IMR-90 (cell line): ENCODE results near the gene ADAP2. TPM values are rescaled to one million over a fixed set of nuclear protein-coding genes. Genes with fewer than 3 reads are reported as not detected.

Experiments used
- ATAC-seq: fragments of 200-7000 bp; cut with Tn5 transposase; 2 replicates; pipeline ENCODE4 v1.9.1; 2020; ENCODE audit warnings: low read depth, mild to moderate bottlenecking, moderate library complexity
- BruUV-seq: library from RNA; stranded (reverse); fragments of 400-500 nt; replicated peaks from 2 replicates; lab custom pipeline; 2021; lab: Mats Ljungman, UMichigan
- CTCF ChIA-PET: fragments of 300-600 bp; formaldehyde crosslinking; extraction: SDS; loops from one replicate; lab custom pipeline; 2021; ENCODE audit warnings: antibody characterized with exemption; lab: Yijun Ruan, JAX
- POLR2A ChIA-PET: fragments of 300-600 bp; sonication (Branson Sonifier 250); formaldehyde crosslinking; loops from one replicate; lab custom pipeline; 2022; ENCODE audit warnings: antibody characterized with exemption; ENCODE audit not compliant: unreplicated experiment; lab: Charles Lee
- DNase-seq: peaks from one replicate; pipeline ENCODE4 v3.0.0; 2013
- H2AFZ ChIP-seq: replicated peaks from 2 replicates; pipeline ENCODE3; 2013; ENCODE audit warnings: low read length, mild to moderate bottlenecking; ENCODE audit not compliant: poor library complexity
- H2AK5ac ChIP-seq: 2 replicates; pipeline ENCODE4 v1.6.1; 2013; ENCODE audit warnings: low read depth, low read length, inconsistent platforms
- H2AK9ac ChIP-seq: replicated peaks from 2 replicates; pipeline ENCODE3; 2013; ENCODE audit warnings: mild to moderate bottlenecking, low read depth, low read length, moderate library complexity; ENCODE audit not compliant: poor library complexity
- H2BK120ac ChIP-seq: 2 replicates; pipeline ENCODE4 v1.6.1; 2013; ENCODE audit warnings: low read depth, low read length, inconsistent platforms
- H2BK15ac ChIP-seq: 3 replicates; pipeline ENCODE4 v1.6.1; 2013; ENCODE audit warnings: low read depth, low read length, inconsistent platforms
- H2BK20ac ChIP-seq: 2 replicates; pipeline ENCODE4 v1.6.1; 2013; ENCODE audit warnings: low read depth, mild to moderate bottlenecking, inconsistent platforms, low read length, moderate library complexity
- H2BK5ac ChIP-seq: 2 replicates; pipeline ENCODE4 v1.6.1; 2013; ENCODE audit warnings: mild to moderate bottlenecking, low read depth, low read length, inconsistent platforms; ENCODE audit not compliant: poor library complexity, severe bottlenecking
- H3K14ac ChIP-seq: replicated peaks from 2 replicates; pipeline ENCODE4 v1.6.1; 2013; ENCODE audit warnings: low read depth, low read length, inconsistent platforms
- H3K18ac ChIP-seq: 2 replicates; pipeline ENCODE4 v1.6.1; 2013; ENCODE audit warnings: low read depth, low read length, control low read depth
- H3K23ac ChIP-seq: 2 replicates; pipeline ENCODE4 v1.6.1; 2013; ENCODE audit warnings: low read depth, low read length, inconsistent platforms
- H3K27ac ChIP-seq: 2 replicates; pipeline ENCODE4 v1.5.1; 2013; ENCODE audit warnings: mild to moderate bottlenecking, control low read depth, low read length; ENCODE audit not compliant: insufficient read depth
- H3K27me3 ChIP-seq: 2 replicates; pipeline ENCODE4 v1.6.1; 2013; ENCODE audit warnings: low read length; ENCODE audit not compliant: control insufficient read depth, insufficient read depth
- H3K36me3 ChIP-seq: 2 replicates; pipeline ENCODE4 v1.6.1; 2013; ENCODE audit warnings: low read length, mixed read lengths; ENCODE audit not compliant: control insufficient read depth, insufficient read depth
- H3K4ac ChIP-seq: 2 replicates; pipeline ENCODE4 v1.6.1; 2013; ENCODE audit warnings: low read depth, low read length, inconsistent platforms
- H3K4me1 ChIP-seq: 2 replicates; pipeline ENCODE4 v1.6.1; 2013; ENCODE audit warnings: low read length, mixed read lengths; ENCODE audit not compliant: control insufficient read depth, insufficient read depth
- H3K4me2 ChIP-seq: 2 replicates; pipeline ENCODE4 v1.6.1; 2013; ENCODE audit warnings: low read depth, mild to moderate bottlenecking, control low read depth, low read length, moderate library complexity
- H3K4me3 ChIP-seq: 2 replicates; pipeline ENCODE4 v1.5.1; 2013; ENCODE audit warnings: low read depth, mild to moderate bottlenecking, control low read depth, low read length, moderate library complexity; ENCODE audit not compliant: insufficient read depth
- H3K56ac ChIP-seq: 2 replicates; pipeline ENCODE4 v1.6.1; 2013; ENCODE audit warnings: low read length, inconsistent platforms; ENCODE audit not compliant: insufficient read depth; ENCODE audit errors: extremely low read depth
- H3K79me1 ChIP-seq, 2 experiments: 2 replicates each; pipeline ENCODE4 v1.6.1; 2013; ENCODE audit warnings: low read length in 2 of 2, inconsistent platforms in 1 of 2, low read depth in 1 of 2
- H3K9ac ChIP-seq: 2 replicates; pipeline ENCODE4 v1.6.1; 2013; ENCODE audit warnings: low read depth, low read length, control low read depth
- H3K9me1 ChIP-seq: 2 replicates; pipeline ENCODE4 v1.6.1; 2013; ENCODE audit warnings: low read length, inconsistent platforms; ENCODE audit not compliant: insufficient read depth
- H3K9me3 ChIP-seq: 2 replicates; pipeline ENCODE4 v1.6.1; 2013; ENCODE audit warnings: low read length; ENCODE audit not compliant: control insufficient read depth, insufficient read depth
- H4K20me1 ChIP-seq: 2 replicates; pipeline ENCODE4 v1.6.1; 2013; ENCODE audit warnings: low read length, inconsistent platforms; ENCODE audit not compliant: insufficient read depth
- H4K5ac ChIP-seq: 2 replicates; pipeline ENCODE4 v1.6.1; 2013; ENCODE audit warnings: mild to moderate bottlenecking, low read depth, low read length, control low read depth
- H4K8ac ChIP-seq, 2 experiments: 2 replicates each; pipeline ENCODE4 v1.6.1; 2013; ENCODE audit warnings: low read depth in 2 of 2, low read length in 2 of 2, control low read depth in 1 of 2, inconsistent platforms in 1 of 2
- H4K91ac ChIP-seq: 2 replicates; pipeline ENCODE4 v1.6.1; 2013; ENCODE audit warnings: low read depth, low read length, inconsistent platforms; ENCODE audit not compliant: insufficient read depth
- BHLHE40 ChIP-seq: fragments of 150-350 bp; IDR thresholded peaks from 2 replicates; pipeline ENCODE4 v1.6.1; 2016; ENCODE audit warnings: mild to moderate bottlenecking, low read depth, low read length
- CHD1 ChIP-seq: IDR thresholded peaks from 2 replicates; pipeline ENCODE4 v1.6.1; 2012; ENCODE audit warnings: low read depth, low read length, improper control_type of control experiment
- FOS ChIP-seq: fragments of 150-350 bp; IDR thresholded peaks from 2 replicates; pipeline ENCODE4 v1.6.1; 2016; ENCODE audit warnings: low read depth, low read length
- MAFK ChIP-seq: IDR thresholded peaks from 2 replicates; pipeline ENCODE4 v1.6.1; 2012; ENCODE audit warnings: low read depth, low read length, improper control_type of control experiment
- MAZ ChIP-seq: IDR thresholded peaks from 2 replicates; pipeline ENCODE4 v1.6.1; 2012; ENCODE audit warnings: low read depth, mild to moderate bottlenecking, low read length, improper control_type of control experiment, moderate library complexity, borderline replicate concordance
- MXI1 ChIP-seq: IDR thresholded peaks from 2 replicates; pipeline ENCODE4 v1.6.1; 2012; ENCODE audit warnings: low read depth, mild to moderate bottlenecking, low read length, moderate library complexity, borderline replicate concordance
- RCOR1 ChIP-seq: IDR thresholded peaks from 2 replicates; pipeline ENCODE4 v1.6.1; 2012; ENCODE audit warnings: mild to moderate bottlenecking, low read length, improper control_type of control experiment; ENCODE audit not compliant: insufficient replicate concordance
- RFX5 ChIP-seq: IDR thresholded peaks from 2 replicates; pipeline ENCODE4 v1.8.0; 2012; ENCODE audit warnings: low read depth, mild to moderate bottlenecking, low read length, moderate library complexity
- SMC3 ChIP-seq: fragments of 150-350 bp; IDR thresholded peaks from 2 replicates; pipeline ENCODE4 v1.6.1; 2016; ENCODE audit warnings: low read depth, mild to moderate bottlenecking, antibody characterized with exemption, low read length, moderate library complexity
- USF2 ChIP-seq: fragments of 150-350 bp; IDR thresholded peaks from 2 replicates; pipeline ENCODE4 v1.6.1; 2017; ENCODE audit warnings: mild to moderate bottlenecking, antibody characterized with exemption, low read length, low read depth
- WGBS, 2 experiments: methylation state at CpG; one replicate each; pipeline versions ENCODE4 v1.1.5 to v1.1.7; 2013; ENCODE audit warnings: missing lambda C conversion rate in 2 of 2; ENCODE audit not compliant: insufficient read length in 1 of 2; ENCODE audit errors: extremely low coverage in 2 of 2; 5-methylcytosine and 5-hydroxymethylcytosine counted together
- dilution Hi-C: fragments of 300-500 bp; cut with HindIII; formaldehyde crosslinking; loops from one replicate; pipeline ENCODE4 v1.14.3; 2018; ENCODE audit warnings: low sequenced_read_pairs; ENCODE audit not compliant: unreplicated experiment
- in situ Hi-C: fragments of 300-500 bp; cut with MboI; formaldehyde crosslinking; loops from 3 replicates; pipeline ENCODE4 v1.14.3; 2019; ENCODE audit warnings: low sequenced_read_pairs, inconsistent platforms, mixed read lengths
- intact Hi-C: fragments of 100-400 bp; cut with micrococcal nuclease; formaldehyde crosslinking; loops from 2 replicates; pipeline ENCODE4 v1.10.0; 2022
- polyA plus RNA-seq, 3 experiments: library from polyadenylated mRNA; depleted of rRNA; stranded (reverse); fragments of >200 nt; gene quantifications; 2 replicates each; pipeline ENCODE4 v1.2.3, GENCODE V29; 2012; ENCODE audit warnings: low replicate concordance in 1 of 3
- total RNA-seq: library from RNA; depleted of rRNA; stranded (reverse); fragments of >200 nt; gene quantifications from 2 replicates; pipeline ENCODE4 v1.2.3, GENCODE V29; 2012
- TF ChIP-seq, protein P1 (sequence below): conservative IDR thresholded peaks from 2 replicates; pipeline ENCODE4 v1.5.1; 2012; ENCODE audit warnings: mild to moderate bottlenecking, low read depth, low read length, improper control_type of control experiment
- TF ChIP-seq, protein P2 (sequence below): fragments of 150-350 bp; IDR thresholded peaks from 2 replicates; pipeline ENCODE4 v1.6.1; 2016; ENCODE audit warnings: low read depth, mild to moderate bottlenecking, low read length, moderate library complexity, borderline replicate concordance

Gene ADAP2
- total and polyA plus RNA-seq, 2 of the 4 experiments (the other 2 are of a cell fraction) = 0.90 to 1.2 TPM

GRCh38 chr17:31004160-31004559, 82.4 kb downstream of the ADAP2 start:
- H3K4me2 ChIP-seq = no peak overlapping the region
- dilution Hi-C loops = no loop called here

More at GRCh38 chr17:31004160-31004559, 82.4 kb downstream of the ADAP2 start:
- no peak overlapping the region for H4K91ac ChIP-seq
- H3K56ac ChIP-seq = no peak overlapping the region
- intact Hi-C loops = no loop called here
- H2BK15ac ChIP-seq = no peak overlapping the region
- ChIA-PET POLR2A (no interaction called here), CTCF (interaction anchor here (0.6 kb wide), 1 partner anchor 180 kb away, joined by 3 read pairs; the partner anchor contains the start of gene CRLF3)
- ATAC-seq = no peak
- H4K20me1 ChIP-seq = no peaks in the 10 kb centered on the region
- H4K8ac ChIP-seq = no peak overlapping the region
- no peak overlapping the region for H3K14ac ChIP-seq
- no peak overlapping the region for H2AK5ac ChIP-seq
- no peaks in the 10 kb centered on the region for H3K27me3 ChIP-seq
- in situ Hi-C loops = no loop called here
- no peak overlapping the region for H2BK5ac ChIP-seq
- peaks cover 5% of the 10 kb centered on the region for H3K36me3 ChIP-seq
- no peak overlapping the region for H3K27ac ChIP-seq
- H3K9ac ChIP-seq = no peak overlapping the region
- no peaks in the 10 kb centered on the region; the same call in 1 of the 2 replicates for H3K4me1 ChIP-seq
- H3K18ac ChIP-seq = no peak overlapping the region
- peaks cover 3% of the 10 kb centered on the region; the same call in 1 of the 2 replicates for H3K9me1 ChIP-seq
- TF ChIP-seq RCOR1 (no peak), BHLHE40 (no peak), RFX5 (no peak), USF2 (no peak), SMC3 (no peak), MAFK (no peak), CHD1 (no peak), FOS (no peak), MAZ (no peak), MXI1 (no peak)
- TF ChIP-seq, protein P1, sequence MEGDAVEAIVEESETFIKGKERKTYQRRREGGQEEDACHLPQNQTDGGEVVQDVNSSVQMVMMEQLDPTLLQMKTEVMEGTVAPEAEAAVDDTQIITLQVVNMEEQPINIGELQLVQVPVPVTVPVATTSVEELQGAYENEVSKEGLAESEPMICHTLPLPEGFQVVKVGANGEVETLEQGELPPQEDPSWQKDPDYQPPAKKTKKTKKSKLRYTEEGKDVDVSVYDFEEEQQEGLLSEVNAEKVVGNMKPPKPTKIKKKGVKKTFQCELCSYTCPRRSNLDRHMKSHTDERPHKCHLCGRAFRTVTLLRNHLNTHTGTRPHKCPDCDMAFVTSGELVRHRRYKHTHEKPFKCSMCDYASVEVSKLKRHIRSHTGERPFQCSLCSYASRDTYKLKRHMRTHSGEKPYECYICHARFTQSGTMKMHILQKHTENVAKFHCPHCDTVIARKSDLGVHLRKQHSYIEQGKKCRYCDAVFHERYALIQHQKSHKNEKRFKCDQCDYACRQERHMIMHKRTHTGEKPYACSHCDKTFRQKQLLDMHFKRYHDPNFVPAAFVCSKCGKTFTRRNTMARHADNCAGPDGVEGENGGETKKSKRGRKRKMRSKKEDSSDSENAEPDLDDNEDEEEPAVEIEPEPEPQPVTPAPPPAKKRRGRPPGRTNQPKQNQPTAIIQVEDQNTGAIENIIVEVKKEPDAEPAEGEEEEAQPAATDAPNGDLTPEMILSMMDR = no peak
- TF ChIP-seq, protein P2, sequence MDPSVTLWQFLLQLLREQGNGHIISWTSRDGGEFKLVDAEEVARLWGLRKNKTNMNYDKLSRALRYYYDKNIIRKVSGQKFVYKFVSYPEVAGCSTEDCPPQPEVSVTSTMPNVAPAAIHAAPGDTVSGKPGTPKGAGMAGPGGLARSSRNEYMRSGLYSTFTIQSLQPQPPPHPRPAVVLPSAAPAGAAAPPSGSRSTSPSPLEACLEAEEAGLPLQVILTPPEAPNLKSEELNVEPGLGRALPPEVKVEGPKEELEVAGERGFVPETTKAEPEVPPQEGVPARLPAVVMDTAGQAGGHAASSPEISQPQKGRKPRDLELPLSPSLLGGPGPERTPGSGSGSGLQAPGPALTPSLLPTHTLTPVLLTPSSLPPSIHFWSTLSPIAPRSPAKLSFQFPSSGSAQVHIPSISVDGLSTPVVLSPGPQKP = no peak
- no peak overlapping the region for H2BK20ac ChIP-seq
- H2AFZ ChIP-seq = no peak overlapping the region
- DNase-seq = no peak
- no peak overlapping the region for H3K4ac ChIP-seq
- H2AK9ac ChIP-seq = no peak overlapping the region
- peaks cover 0 to 7% of the 10 kb centered on the region in 2 experiments; a peak in 1 of 4 replicates for H3K79me1 ChIP-seq
- WGBS, 2 experiments = no CpG with 5 or more reads among the region's 2 CpGs
- no peak overlapping the region for H3K4me3 ChIP-seq
- H2BK120ac ChIP-seq = no peak overlapping the region
- no peak overlapping the region for H3K23ac ChIP-seq
- no peaks in the 10 kb centered on the region for H3K9me3 ChIP-seq
- H4K5ac ChIP-seq = no peak overlapping the region
- no TSS peak for BruUV-seq
